ENCODE results near the gene TCF21.
"Not testable (repeated sequence)": the region's sequence is repeated elsewhere in the genome, so short reads cannot be mapped to it uniquely, and the experiment has no call there.

The TCF21 gene

GRCh38 chr6:133890711-133891148 lies 1.8 kb downstream of the TCF21 start:
- DNase-seq, result no peak

- peak; percentile 54 for DNase-seq
Observed at GRCh38 chr6:133891149-133891926, 2.4 kb downstream of the TCF21 start.

GRCh38 chr6:133891927-133892812 lies 3.3 kb downstream of the TCF21 start:
- no peak for DNase-seq

- DNase-seq, result no peak
Observed at GRCh38 chr6:133892813-133893691, 4.1 kb downstream of the TCF21 start.

- no peak for DNase-seq
Observed at GRCh38 chr6:133893946-133894345, 5.0 kb downstream of the TCF21 start.

GRCh38 chr6:133894369-133894768 lies 5.5 kb downstream of the TCF21 start:
- DNase-seq, result no peak

GRCh38 chr6:133894795-133895358 lies 6.0 kb downstream of the TCF21 start:
- DNase-seq, result no peak

GRCh38 chr6:133895573-133896343 lies 6.8 kb downstream of the TCF21 start:
- no peak for DNase-seq

GRCh38 chr6:133896344-133896721 lies 7.4 kb downstream of the TCF21 start:
- DNase-seq, result no peak

GRCh38 chr6:133898263-133898662 lies 9.3 kb downstream of the TCF21 start:
- DNase-seq, result no peak

- DNase-seq, result no peak
Observed at GRCh38 chr6:133899556-133899955, 10.6 kb downstream of the TCF21 start.

GRCh38 chr6:133903855-133904254 lies 14.9 kb downstream of the TCF21 start:
- DNase-seq, result no peak

GRCh38 chr6:133906050-133906449 lies 17.1 kb downstream of the TCF21 start:
- no peak for DNase-seq

- DNase-seq, result peak; percentile 83
Observed at GRCh38 chr6:133916650-133917151, 27.8 kb downstream of the TCF21 start.

- DNase-seq, result no peak
Observed at GRCh38 chr6:133917781-133918180, 28.9 kb downstream of the TCF21 start.

GRCh38 chr6:133918208-133918930 lies 29.5 kb downstream of the TCF21 start:
- DNase-seq, result no peak

- DNase-seq, result no peak
Observed at GRCh38 chr6:133919362-133919761, 30.4 kb downstream of the TCF21 start.

GRCh38 chr6:133921249-133921859 lies 32.4 kb downstream of the TCF21 start:
- DNase-seq, result peak; percentile 52

- DNase-seq, result peak; percentile 78
Observed at GRCh38 chr6:133923938-133924593, 35.2 kb downstream of the TCF21 start.

GRCh38 chr6:133931221-133931620 lies 42.3 kb downstream of the TCF21 start:
- not testable (repeated sequence) for DNase-seq

Data from SHP77 treated with DMSO at 0.1 percent for 48 hours (cell line).